ENCODE results near the gene PPP1R14C.
"Not testable (repeated sequence)": the region's sequence is repeated elsewhere in the genome, so short reads cannot be mapped to it uniquely, and the experiment has no call there.

PPP1R14C gene

DNA sequence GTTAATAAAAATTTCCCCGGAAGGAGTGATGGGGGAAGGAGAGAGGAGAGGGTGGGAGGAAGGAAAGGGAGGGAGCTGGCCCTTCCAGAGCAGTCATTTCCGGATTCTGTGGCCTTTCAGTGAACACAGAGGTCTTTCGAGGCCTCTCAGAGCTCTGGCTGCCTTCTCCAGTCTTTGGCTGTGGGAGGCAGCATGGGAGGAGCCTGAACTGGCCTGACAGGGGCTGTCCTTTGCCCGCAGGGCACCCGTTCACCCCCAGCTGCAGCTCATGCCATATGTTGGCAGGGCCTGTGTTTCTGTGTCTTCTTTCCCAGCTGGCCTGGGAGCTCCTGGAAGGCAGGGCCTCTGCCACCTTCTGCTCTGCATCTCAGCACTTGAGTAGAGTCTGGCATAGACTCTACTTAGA lies 95.5 kb downstream of the PPP1R14C start:
- DNase-seq (ENCODE audit: low read depth, low spot score) = no peak
- H3K9me3 ChIP-seq (ENCODE audit: insufficient read depth, low read length) = no peaks in the 10 kb centered on the region
- H3K36me3 ChIP-seq (ENCODE audit: insufficient read depth, insufficient read length, low read length) = no peaks in the 10 kb centered on the region
- no peak for TF ChIP-seq SUZ12 (IDR thresholded peaks at IDR 0.05; ENCODE audit: extremely low read depth, insufficient read depth, insufficient read length)
- no peak overlapping the region for H3K9ac ChIP-seq (ENCODE audit: insufficient read length, low read depth)
- H3K27me3 ChIP-seq (ENCODE audit: insufficient read depth, insufficient read length) = no peaks in the 10 kb centered on the region
- no peaks in the 10 kb centered on the region for H3K4me1 ChIP-seq (ENCODE audit: insufficient read depth, insufficient read length)
- H3K4me3 ChIP-seq (ENCODE audit: insufficient read length, low read depth) = no peak overlapping the region

DNA sequence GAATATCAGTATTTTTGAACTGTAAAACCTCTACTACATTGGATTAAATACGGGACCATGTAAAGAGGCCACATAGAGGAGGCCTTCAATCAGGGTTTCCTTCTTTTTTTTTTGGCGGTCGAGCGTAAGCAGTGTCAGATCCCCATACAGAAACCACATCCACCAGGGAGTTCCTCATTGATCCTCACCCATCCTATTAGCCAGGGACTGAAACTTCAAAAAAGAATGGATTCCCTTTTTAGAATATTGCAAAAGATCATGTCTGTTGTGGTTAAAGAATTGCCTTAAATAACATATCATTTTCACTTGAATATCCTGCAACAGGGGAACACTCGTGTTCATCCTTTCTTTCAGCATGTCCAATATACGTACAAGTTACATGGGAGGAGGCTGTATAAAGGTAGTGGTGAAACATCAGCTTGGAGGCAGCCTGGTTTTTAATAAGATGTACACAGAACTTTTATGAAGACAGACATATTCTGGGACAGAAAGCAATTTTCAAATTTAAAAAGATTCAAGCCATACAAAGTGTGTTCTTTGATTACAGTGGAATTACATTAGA lies 96.1 kb downstream of the PPP1R14C start:
- Histone ChIP-seq H3K9me3 (ENCODE audit: insufficient read depth, low read length) (no peaks in the 10 kb centered on the region), H3K4me1 (ENCODE audit: insufficient read depth, insufficient read length) (no peaks in the 10 kb centered on the region), H3K36me3 (ENCODE audit: insufficient read depth, insufficient read length, low read length) (no peaks in the 10 kb centered on the region), H3K4me3 (ENCODE audit: insufficient read length, low read depth) (no peak overlapping the region), H3K27me3 (ENCODE audit: insufficient read depth, insufficient read length) (no peaks in the 10 kb centered on the region), H3K9ac (ENCODE audit: insufficient read length, low read depth) (no peak overlapping the region)
- no peak for DNase-seq (ENCODE audit: low read depth, low spot score)
- no peak for TF ChIP-seq ZNF274 (IDR thresholded peaks at IDR 0.05; ENCODE audit: low read depth, low read length)
- TF ChIP-seq SUZ12 (IDR thresholded peaks at IDR 0.05; ENCODE audit: extremely low read depth, insufficient read depth, insufficient read length) = no peak
- TF ChIP-seq YY1 (IDR thresholded peaks at IDR 0.05; ENCODE audit: insufficient read depth, insufficient read length) = no peak

DNA sequence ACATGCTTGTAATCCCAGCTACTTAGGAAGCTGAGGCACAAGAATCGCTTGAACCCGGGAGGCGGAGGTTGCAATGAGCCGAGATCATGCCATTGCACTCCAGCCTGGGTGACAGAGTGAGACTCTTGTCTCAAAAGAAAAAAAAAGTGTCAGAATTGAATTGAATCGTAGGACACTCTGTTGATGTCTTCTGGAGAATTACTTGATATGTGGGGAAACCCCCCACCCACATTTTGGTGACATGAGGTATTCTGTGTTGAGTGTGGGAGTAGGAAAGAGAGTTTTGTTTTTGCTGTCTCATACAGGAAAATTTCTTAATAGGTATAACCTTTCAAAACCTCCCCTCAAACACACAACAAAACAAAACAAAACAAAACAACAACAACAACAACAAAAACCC lies 98.9 kb downstream of the PPP1R14C start:
- H3K36me3 ChIP-seq (ENCODE audit: insufficient read depth, insufficient read length, low read length); H3K4me1 ChIP-seq (ENCODE audit: insufficient read depth, insufficient read length); H3K9ac ChIP-seq (ENCODE audit: insufficient read length, low read depth); DNase-seq (ENCODE audit: low read depth, low spot score); H3K9me3 ChIP-seq (ENCODE audit: insufficient read depth, low read length); H3K4me3 ChIP-seq (ENCODE audit: insufficient read length, low read depth); H3K27me3 ChIP-seq (ENCODE audit: insufficient read depth, insufficient read length): not testable (repeated sequence)

DNA sequence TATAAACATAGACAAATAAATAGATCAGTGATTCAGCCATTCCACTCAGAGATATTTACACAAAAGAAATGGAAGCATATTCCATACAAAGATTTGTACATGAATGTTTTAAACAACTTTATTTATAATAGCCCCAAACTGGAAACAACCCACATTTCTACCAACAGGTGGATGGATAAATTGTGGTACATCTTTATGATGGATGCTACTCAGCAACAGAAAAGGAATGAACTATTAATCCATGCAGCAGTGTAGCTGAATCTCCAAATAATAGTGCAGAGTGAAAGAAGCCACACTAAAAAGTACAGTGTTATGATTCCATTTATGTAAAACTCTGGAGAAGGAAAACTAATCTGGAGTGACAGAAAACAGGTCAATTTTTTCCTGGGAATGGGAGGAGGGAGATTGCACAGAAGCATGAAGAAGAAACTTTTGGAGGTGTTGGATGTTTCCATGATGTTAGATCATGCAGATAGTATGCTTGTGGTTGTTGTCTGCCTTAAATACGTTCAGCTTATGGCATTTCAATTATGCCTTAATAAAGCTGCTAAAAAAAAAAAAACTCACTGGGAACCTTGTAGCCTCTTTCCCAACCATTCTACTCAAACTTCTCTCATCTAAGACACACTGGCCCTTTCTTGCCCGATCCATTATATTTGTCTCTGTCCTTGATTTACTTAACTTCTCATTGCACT lies 100.9 kb downstream of the PPP1R14C start:
- Histone ChIP-seq H3K27me3 (ENCODE audit: insufficient read depth, insufficient read length) (no peaks in the 10 kb centered on the region), H3K36me3 (ENCODE audit: insufficient read depth, insufficient read length, low read length) (no peaks in the 10 kb centered on the region), H3K4me3 (ENCODE audit: insufficient read length, low read depth) (no peak overlapping the region), H3K9ac (ENCODE audit: insufficient read length, low read depth) (no peak overlapping the region), H3K9me3 (ENCODE audit: insufficient read depth, low read length) (peaks cover 15% of the 10 kb centered on the region), H3K4me1 (ENCODE audit: insufficient read depth, insufficient read length) (no peaks in the 10 kb centered on the region)
- no peak for TF ChIP-seq SUZ12 (IDR thresholded peaks at IDR 0.05; ENCODE audit: extremely low read depth, insufficient read depth, insufficient read length)
- TF ChIP-seq ZNF274 (IDR thresholded peaks at IDR 0.05; ENCODE audit: low read depth, low read length) = no peak
- TF ChIP-seq YY1 (IDR thresholded peaks at IDR 0.05; ENCODE audit: insufficient read depth, insufficient read length) = no peak
- no peak for DNase-seq (ENCODE audit: low read depth, low spot score)

DNA sequence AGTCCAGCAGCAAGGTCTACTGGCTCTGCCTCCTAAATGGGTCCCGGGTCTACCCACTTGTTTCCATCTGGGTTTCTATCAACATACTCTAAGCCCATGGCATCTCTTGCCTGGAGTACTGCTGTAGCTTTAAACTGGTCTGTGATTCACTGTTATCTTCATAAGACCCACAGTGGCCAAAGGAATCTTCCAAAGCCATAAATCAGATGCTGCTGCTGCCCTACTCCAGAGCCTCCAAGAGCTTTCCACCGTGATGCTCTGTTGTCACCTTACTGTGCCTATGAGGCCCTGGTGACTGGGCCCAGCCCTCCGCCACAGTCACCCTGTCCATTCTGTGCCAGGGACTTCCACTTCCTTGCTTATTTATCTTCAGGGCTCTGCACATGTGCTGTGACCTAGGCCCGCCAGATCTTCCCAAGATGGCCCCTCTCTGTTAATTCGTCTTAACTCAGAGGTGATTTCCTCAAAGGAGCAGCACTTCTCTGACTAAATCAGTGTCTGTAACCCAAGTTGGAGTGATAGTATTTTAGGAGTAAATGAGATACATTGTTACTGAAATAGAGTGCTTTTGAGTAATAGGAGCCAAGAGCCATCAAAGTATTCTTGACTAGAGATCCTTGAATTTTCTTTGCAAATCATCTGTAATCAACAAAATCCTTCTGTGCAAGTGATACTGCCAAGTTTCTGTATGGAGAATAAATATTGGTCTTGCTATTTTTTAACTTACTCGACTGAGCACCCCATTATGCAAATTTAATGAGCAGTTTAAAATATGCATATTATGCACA lies 102.5 kb downstream of the PPP1R14C start:
- Histone ChIP-seq H3K4me1 (ENCODE audit: insufficient read depth, insufficient read length) (peaks cover 2% of the 10 kb centered on the region), H3K9me3 (ENCODE audit: insufficient read depth, low read length) (peaks cover 19% of the 10 kb centered on the region), H3K9ac (ENCODE audit: insufficient read length, low read depth) (no peak overlapping the region), H3K27me3 (ENCODE audit: insufficient read depth, insufficient read length) (no peaks in the 10 kb centered on the region), H3K4me3 (ENCODE audit: insufficient read length, low read depth) (no peak overlapping the region), H3K36me3 (ENCODE audit: insufficient read depth, insufficient read length, low read length) (no peaks in the 10 kb centered on the region)
- DNase-seq (ENCODE audit: low read depth, low spot score) = no peak
- TF ChIP-seq SUZ12 (IDR thresholded peaks at IDR 0.05; ENCODE audit: extremely low read depth, insufficient read depth, insufficient read length) = no peak
- no peak for TF ChIP-seq ZNF274 (IDR thresholded peaks at IDR 0.05; ENCODE audit: low read depth, low read length)
- no peak for TF ChIP-seq YY1 (IDR thresholded peaks at IDR 0.05; ENCODE audit: insufficient read depth, insufficient read length)

DNA sequence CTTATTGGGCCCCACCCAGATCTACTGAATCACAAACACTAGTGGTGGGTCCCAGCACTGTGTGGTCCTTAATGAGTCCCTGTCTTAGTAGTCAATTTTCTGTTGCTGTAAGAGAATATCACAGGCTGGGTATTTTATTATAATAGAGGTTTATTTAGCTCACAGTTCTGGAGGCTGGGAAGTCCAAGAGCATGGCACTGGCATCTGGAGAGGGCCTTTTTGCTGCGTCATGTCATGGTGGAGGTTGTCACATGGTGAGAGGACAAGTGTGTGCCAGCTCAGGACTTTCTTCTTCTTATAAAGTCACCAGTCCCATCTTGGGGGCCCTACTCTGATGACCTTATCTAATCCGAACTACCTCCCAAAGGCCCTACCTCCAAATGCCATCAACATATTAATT lies 105.0 kb downstream of the PPP1R14C start:
- H3K9me3 ChIP-seq (ENCODE audit: insufficient read depth, low read length) = peaks cover 19% of the 10 kb centered on the region
- no peak overlapping the region for H3K9ac ChIP-seq (ENCODE audit: insufficient read length, low read depth)
- H3K27me3 ChIP-seq (ENCODE audit: insufficient read depth, insufficient read length) = no peaks in the 10 kb centered on the region
- DNase-seq (ENCODE audit: low read depth, low spot score) = no peak
- H3K4me3 ChIP-seq (ENCODE audit: insufficient read length, low read depth) = no peak overlapping the region
- H3K36me3 ChIP-seq (ENCODE audit: insufficient read depth, insufficient read length, low read length) = no peaks in the 10 kb centered on the region
- peaks cover 2% of the 10 kb centered on the region for H3K4me1 ChIP-seq (ENCODE audit: insufficient read depth, insufficient read length)
- TF ChIP-seq YY1 (IDR thresholded peaks at IDR 0.05; ENCODE audit: insufficient read depth, insufficient read length) (no peak), ZNF274 (IDR thresholded peaks at IDR 0.05; ENCODE audit: low read depth, low read length) (no peak), SUZ12 (IDR thresholded peaks at IDR 0.05; ENCODE audit: extremely low read depth, insufficient read depth, insufficient read length) (no peak)

DNA sequence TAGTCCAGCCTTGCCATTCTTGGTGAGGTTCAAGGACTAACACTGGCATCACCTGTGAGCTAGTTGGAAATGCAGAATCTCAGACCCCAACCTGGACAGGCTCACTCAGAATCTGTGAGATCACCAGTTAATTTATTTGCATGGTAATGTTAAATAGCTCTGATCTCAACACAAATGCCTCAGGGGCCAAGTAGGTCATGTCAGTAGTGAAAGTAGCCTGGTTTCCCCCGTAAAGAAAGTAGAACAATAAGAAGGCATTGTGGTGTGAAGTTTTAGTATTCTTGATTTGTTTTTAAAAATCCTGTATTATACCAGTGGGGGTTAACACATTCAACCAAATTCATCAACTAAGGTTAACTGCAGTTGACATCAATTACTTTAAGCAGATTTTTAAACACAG lies 105.5 kb downstream of the PPP1R14C start:
- no peak for TF ChIP-seq YY1 (IDR thresholded peaks at IDR 0.05; ENCODE audit: insufficient read depth, insufficient read length)
- no peak for TF ChIP-seq ZNF274 (IDR thresholded peaks at IDR 0.05; ENCODE audit: low read depth, low read length)
- Histone ChIP-seq H3K27me3 (ENCODE audit: insufficient read depth, insufficient read length) (no peaks in the 10 kb centered on the region), H3K9ac (ENCODE audit: insufficient read length, low read depth) (no peak overlapping the region), H3K9me3 (ENCODE audit: insufficient read depth, low read length) (peaks cover 19% of the 10 kb centered on the region), H3K36me3 (ENCODE audit: insufficient read depth, insufficient read length, low read length) (no peaks in the 10 kb centered on the region), H3K4me3 (ENCODE audit: insufficient read length, low read depth) (no peak overlapping the region), H3K4me1 (ENCODE audit: insufficient read depth, insufficient read length) (peaks cover 2% of the 10 kb centered on the region)
- DNase-seq (ENCODE audit: low read depth, low spot score) = no peak
